Choroid plexus epithelial cell (primary cell): ENCODE data around the gene MXI1.
"Not testable (repeated sequence)": the region's sequence is repeated elsewhere in the genome, so short reads cannot be mapped to it uniquely, and the experiment has no call there.

Source experiments
- DNase-seq: peaks from one replicate; pipeline ENCODE4 v3.0.0-alpha.2; 2010; ENCODE audit warnings: low read depth
- H3K4me3 ChIP-seq: 2 replicates; pipeline ENCODE4 v1.5.1; 2011; ENCODE audit warnings: low read depth, mild to moderate bottlenecking, control low read depth, low read length, moderate library complexity
- CTCF ChIP-seq: conservative IDR thresholded peaks from 2 replicates; pipeline ENCODE4 v1.5.1; 2011; ENCODE audit warnings: low read depth, mild to moderate bottlenecking, control low read depth, inconsistent platforms, low read length, moderate library complexity

The MXI1 gene

DNA sequence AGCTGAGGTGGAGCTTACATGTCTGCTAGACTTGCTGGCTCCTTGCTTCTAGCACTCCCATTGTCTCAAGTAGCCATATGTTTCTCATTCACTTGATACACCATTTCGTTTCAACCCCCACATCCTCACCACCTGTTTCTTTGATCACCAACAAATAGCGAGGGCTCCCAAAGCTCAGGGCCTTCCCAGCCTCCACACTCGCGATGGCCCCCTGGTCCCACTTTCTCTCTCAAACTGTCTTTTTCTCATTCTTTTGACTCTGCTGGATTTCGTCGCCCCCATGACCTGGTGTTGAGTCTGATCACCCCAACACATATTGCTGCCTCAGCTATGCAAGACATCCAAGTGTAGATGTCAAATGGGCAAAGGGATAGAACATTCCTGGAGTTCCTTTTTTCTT is 123.3 kb downstream of the MXI1 start:
- H3K4me3 ChIP-seq = no peak overlapping the region
- no peak for TF ChIP-seq CTCF
- no peak for DNase-seq

GRCh38 chr10:110331226-110331795 is 123.9 kb downstream of the MXI1 start:
- H3K4me3 ChIP-seq, DNase-seq: not testable (repeated sequence)

- no peak for TF ChIP-seq CTCF
- no peak for DNase-seq
- H3K4me3 ChIP-seq = no peak overlapping the region
These were observed 126.8 kb downstream of the MXI1 start for GRCh38 chr10:110334061-110334656.

GRCh38 chr10:110335314-110336064 is 128.1 kb downstream of the MXI1 start:
- no peak for DNase-seq
- no peak for TF ChIP-seq CTCF
- no peak overlapping the region for H3K4me3 ChIP-seq

DNA sequence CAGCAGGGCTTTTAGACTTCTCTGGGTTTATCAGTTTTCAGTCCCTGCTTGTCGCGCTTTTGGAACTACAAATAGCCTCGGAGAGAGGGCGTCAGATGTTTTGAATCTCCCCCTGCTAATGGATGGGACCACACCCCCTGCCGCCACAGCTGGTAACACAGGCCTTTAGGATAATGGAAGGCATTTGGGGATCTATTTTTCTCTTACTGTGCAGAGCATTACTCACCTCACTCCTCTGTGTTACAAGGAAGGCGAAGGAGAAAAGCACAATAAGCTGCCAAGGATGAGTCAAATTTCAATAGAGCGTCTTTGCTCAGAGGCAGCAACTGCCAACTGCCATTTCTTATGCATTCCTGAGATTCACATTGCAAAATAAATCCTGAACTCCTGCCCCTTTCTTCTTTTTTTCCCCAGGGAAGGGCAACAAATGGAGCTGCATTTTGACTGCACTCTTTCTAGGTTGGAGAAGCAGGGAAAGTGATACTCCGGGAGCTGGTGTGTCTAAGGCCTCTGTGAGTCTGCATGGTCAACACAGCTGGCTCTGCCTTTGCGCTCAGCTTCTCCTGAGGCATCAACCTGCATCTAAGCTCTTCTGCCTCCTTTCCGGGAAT is 128.8 kb downstream of the MXI1 start:
- peak; percentile 96 for DNase-seq
- H3K4me3 ChIP-seq = no peak overlapping the region
- TF ChIP-seq CTCF = peak; percentile 33
